GM18498 (cell line): ENCODE results near the gene RGMA.
A peak's percentile ranks its signal among the peaks of the same experiment; 100 is the strongest.
"Not testable (repeated sequence)": the region's sequence is repeated elsewhere in the genome, so short reads cannot be mapped to it uniquely, and the experiment has no call there.

Experiments used
- ATAC-seq: cut with Tn5 transposase; IDR thresholded peaks from one replicate; pipeline ENCODE4 v1.9.1; 2021; ENCODE audit warnings: mild to moderate bottlenecking, moderate library complexity; ENCODE audit not compliant: unreplicated experiment

Gene RGMA

DNA sequence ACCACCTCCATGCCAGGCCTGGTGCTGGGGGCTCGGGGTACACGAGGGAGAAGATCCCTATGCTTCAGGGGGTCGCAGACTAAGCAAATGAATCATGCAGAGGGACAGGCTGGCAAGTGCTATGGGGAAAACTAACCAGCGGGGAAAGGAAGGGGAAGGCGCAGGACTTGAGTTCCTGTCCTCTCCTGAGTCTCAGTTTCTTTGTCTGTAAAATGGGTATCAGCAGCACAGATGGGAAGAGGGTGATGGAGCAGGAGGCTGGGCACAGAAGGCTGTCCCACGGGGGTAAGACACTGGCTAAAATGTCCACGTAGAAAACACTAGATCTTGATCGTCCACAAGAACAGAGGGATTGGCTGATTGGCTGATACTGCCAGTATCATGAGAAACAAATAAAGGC is 39.8 kb downstream of the RGMA start:
- ATAC-seq = no peak

GRCh38 chr15:93048759-93049161 is 40.3 kb downstream of the RGMA start:
- ATAC-seq = no peak

GRCh38 chr15:93048426-93048721 is 40.6 kb downstream of the RGMA start:
- no peak for ATAC-seq

DNA sequence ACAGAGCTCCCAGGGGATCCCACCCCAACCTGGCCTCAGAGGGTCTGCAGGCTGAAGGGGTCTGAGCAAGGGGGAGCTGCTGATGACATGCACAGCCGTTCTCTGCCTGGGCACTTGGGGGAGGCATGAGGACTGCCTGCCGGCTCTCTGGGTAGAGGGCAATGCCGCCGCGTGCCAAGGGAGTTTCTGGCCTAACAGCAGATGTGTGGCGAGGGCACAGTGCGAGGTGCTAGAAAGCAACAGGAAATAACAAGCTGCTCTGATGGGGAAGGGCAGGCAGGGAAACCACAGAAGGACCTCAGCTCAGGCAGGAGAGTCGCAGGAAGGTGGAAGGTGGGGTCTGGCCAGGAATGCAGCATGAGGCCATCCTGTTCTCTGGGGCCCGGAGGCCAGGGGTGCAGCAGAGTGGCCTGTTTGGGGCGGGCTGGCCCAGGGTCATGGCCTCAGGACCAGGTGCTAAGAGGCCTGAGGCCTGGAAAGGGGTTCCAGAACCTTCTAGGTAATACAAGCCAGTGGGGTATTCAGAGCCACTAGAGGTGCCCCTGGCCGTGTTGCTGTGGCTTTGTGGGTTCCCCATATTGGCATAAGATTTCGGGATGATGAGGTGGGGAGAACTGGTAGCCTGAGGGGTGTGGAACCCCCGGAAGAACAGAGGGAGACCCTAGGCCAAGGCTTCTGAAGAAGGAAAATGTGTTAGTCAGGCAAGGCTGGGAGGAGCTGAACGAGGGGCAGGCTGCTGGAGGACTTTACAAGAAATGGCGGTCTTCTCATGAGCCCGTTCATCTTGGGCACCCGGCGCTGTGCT is 41.2 kb downstream of the RGMA start:
- peak; percentile 56 for ATAC-seq

GRCh38 chr15:93046721-93047120 is 42.3 kb downstream of the RGMA start:
- ATAC-seq = no peak

DNA sequence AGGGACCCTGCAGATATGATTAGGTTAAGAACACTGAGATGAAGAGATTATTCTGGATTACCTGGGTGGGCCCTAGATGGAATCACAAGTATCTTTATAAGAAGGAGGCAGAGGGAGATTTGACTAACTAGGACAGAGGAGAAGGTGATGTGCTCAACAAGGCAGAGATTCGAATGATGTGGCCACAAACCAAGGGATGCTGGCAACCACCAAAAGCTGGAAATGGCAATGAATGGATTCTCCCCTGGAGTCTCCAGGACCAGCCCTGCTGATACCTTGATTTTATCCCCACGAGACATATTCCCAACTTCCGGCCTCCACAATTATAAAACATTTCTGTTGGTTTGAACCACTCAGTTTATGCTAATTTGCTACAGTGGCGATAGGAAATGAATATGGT is 42.9 kb downstream of the RGMA start:
- no peak for ATAC-seq

- ATAC-seq = no peak
These were observed 43.7 kb downstream of the RGMA start for GRCh38 chr15:93045191-93045785.

DNA sequence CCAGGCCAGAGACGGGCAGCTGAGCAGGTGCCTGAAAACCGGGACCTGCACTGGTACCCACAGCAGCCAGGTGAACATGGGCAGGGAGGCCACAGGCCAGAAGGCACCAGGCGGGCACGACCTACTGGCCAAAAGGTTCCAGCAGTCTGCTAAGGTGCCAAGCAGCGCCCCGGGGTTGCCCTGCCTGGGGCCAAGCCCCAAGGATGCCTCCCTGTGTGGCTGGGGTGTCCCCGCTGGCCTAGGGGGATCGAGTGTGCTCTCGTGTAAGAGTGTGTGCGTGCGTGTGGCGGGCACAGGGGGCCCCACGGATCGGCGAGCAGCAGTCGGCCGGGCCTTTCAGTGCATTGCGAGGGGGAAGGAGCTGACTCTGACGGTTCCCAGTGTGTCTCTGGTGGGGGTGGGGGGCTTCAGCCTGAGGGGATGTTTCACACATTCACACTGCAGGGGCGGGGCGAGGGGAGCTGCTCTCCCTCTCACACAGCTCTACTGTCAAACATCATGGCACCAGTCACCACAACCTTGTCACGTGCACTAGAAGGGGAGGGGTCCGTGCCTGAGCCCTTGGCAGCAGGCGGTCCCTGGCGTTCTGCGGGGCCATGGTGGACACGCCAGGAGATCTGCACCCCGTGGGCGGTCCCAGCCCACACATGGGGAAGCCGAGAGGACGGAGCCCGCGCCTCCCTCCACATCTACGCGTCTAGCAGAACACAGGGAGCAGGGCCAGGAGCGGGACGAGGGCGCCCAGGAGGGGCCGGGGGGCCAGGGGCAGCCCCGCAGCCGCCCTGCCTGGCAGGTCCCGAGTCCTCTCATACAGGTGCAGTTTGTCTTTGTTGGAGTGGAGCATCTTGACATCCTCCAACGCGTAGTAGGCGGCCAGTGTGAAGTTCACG is 44.5 kb downstream of the RGMA start:
- ATAC-seq = no peak

DNA sequence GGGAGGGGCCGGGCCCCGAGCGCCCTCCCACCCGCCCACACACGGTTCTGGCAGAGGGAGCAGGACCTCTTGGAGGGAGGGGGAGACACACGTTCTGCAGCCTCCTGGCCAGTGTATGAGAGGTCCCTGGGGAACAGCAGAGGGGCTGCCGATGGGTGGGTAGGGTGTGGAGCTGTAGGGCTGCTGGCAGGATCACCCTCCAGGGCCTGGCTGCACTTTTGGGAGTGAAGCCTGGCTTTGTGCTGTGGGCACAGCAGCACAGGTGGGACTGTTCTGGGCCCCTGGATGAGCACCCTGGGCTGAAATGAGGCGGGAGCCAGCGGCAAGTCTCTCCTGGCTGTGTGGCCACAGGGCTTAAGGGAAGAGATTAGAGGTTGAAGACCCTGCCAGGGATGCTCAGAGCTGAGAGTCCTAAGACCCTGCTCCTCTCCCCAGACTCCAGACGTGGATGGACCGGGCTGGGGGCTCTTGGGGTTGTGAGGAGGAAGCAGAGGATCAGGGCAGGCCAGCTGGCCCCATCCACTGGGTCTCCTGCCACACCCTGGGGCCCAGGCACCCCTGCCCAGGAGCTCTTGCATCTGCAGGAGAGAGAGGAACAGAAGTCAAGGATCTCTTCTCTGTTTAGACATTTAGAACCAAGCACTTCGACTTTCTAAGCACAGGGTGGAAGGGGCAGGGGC is 45.2 kb downstream of the RGMA start:
- no peak for ATAC-seq

DNA sequence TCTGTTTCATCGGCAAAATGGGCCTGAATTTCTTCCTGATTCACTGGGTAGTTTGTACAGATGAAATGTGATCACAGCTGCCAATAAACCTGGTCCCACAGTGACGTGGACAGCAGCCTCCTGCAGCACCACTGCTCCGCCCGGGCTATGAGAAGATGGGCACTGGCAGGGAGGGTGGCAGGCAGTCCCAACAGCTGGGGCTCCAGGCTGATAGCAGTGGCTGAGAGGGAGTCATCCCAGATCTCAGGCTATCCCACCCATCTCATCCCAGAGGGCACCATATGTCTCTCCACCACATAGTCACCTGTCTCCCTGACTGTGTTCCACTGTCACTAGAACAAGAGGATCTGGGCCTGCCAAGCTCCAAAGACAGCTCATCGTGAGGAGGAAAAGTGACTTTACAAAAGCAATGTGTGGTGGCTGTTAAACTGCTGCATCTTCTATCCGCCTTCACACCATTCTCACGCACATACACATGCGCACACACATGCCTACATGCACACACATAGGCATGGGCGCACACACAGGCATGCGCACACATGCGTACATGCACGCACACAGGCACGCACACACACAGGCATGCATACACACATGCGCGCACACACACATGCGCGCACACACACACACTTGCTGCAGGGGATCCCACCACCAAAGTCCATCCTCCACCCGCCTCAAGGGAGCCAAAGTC is 46.2 kb downstream of the RGMA start:
- ATAC-seq = no peak

DNA sequence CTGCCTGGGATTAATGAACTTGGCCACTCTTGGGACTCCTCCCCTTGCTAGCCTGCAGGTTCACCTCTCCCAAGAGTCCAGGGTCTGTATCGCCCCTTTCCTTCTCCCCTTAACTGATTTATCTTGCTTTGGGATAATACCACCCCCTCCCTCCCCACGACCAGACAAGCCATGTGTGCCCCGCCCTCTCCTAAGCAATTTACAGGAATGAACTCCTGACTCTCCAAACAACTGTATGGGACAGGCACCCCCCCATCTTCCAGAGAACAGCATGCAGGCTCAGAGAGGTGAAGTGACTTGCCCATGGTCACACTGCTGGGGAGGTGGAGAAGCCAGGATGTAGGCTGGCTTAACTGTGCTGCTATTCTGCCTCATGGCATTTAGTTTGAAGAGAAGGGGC is 46.8 kb downstream of the RGMA start:
- ATAC-seq = no peak

DNA sequence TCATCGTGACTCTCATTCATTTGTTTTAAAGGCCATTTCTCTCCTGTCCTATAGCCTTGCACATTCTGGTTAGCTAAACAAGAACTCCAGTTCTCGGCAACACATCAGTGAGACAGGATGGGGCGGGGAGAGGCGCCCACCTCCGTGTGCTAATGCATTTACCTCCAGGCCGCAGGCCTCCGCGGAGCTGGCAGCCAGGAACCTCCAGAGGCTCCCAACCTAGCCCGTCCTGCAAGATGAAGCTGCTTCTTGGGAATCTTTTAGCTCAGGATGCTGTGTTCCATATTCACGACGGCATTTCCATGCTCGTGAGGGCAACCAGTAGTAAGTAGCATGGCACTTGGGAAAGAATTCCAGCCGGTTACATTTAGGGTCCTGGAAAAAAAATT is 47.9 kb downstream of the RGMA start:
- no peak for ATAC-seq

- ATAC-seq = no peak
These were observed 48.5 kb downstream of the RGMA start for GRCh38 chr15:93040288-93041158.

GRCh38 chr15:93039562-93040287 is 49.3 kb downstream of the RGMA start:
- not testable (repeated sequence) for ATAC-seq

DNA sequence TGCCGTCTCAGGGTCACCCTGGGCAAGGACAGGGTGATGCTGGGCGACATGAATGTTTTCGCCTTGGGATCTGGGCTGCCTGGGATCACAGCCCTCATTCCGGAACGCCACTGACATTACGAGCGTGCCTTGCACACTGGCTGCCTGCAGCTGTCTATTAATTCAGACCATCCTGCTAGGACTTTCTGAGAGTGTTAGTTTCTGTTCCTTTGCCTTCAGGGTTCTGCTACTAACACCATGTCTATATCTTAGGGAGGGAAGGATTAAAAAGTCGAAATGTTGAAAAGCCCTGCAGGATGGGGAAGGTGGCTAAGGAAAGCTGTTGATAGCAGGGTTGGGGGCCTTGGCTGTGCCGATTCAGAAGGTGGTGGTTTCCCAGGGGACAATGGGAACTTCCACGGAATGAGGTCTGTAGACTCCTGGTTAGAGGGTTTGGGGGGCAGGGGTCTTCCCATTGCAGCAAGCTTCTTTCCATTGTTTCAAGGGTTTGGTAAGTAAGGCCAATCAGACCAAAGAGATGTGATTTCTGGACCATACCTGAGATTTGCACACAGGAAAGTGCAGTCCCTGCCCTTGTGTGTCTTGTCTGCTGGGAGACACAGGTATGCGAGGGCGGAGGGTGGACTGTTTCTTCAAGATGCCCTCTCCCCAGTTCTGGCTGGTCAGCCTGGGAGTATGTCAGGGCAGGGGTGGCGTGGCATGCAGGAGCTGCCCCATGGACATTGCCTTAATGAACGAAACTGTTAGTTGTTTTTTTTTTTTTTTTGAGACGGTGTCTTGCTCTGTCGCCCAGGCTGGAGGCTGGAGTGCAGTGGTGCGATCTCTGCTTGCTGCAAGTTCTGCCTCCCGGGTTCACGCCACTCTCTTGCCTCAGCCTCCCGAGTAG is 50.9 kb downstream of the RGMA start:
- no peak for ATAC-seq

DNA sequence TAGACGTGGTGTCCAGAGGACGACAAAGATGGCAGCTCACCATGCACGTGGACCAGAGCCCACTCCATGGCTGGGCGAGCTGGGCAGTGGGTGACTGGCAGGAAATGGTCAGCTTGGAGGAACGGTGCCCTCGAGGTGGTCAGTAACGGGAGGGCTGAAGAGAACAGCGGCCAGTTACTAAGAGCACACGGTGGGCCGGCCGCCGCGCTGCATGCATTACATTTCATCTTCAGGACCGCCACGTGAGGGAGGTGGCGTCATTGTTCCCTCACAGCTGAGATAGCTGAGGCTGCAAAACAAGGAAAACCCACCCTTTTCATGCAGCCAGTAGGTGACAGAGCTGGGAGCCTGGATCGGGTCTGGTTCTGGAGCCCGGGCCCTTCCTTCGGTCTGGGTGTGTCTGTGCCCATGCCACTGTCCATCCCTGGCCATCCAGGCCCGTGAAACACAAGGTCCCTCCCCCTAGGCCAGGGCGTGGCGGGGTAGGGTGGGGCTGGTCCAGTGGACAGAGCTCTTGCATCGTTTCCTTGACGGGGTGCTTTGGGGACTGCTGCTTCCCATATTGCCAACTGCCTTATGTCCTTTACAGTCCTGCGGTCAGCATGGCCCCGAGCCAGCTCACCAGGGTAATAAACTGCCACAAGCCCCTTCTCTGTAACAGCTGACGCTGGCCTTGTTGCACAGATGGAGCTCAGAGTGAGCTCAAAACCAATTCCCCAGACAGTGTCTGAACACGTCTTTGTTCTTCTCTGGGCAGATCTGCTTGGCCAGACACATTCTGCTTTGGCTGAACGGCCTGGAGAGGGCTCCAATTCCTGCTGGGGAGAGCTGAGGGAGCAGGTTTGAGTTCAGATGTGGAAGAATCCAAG is 51.8 kb downstream of the RGMA start:
- no peak for ATAC-seq
